HepG2 (cell line): ENCODE results near the gene SERTAD1. TPM values are rescaled to one million over a fixed set of nuclear protein-coding genes. Genes with fewer than 3 reads are reported as not detected.
A peak's percentile ranks its signal among the peaks of the same experiment; 100 is the strongest.

Experiments used
- AHDC1 ChIP-seq: sonication (generic); formaldehyde crosslinking; IDR thresholded peaks from 2 replicates; pipeline ENCODE4 v1.5.1; 2020; ENCODE audit warnings: mild to moderate bottlenecking, missing genetic modification reagents, borderline replicate concordance
- ATF6 ChIP-seq: sonication (generic); formaldehyde crosslinking; conservative IDR thresholded peaks from 2 replicates; pipeline ENCODE4 v1.4.0; 2020; ENCODE audit warnings: missing genetic modification reagents
- HIVEP1 ChIP-seq: sonication (generic); formaldehyde crosslinking; IDR thresholded peaks from 2 replicates; pipeline ENCODE4 v1.4.0; 2020; ENCODE audit warnings: mild to moderate bottlenecking, missing genetic modification reagents
- KMT2A ChIP-seq: sonication (generic); formaldehyde crosslinking; IDR thresholded peaks from 2 replicates; pipeline ENCODE4 v1.4.0; 2020; ENCODE audit warnings: missing genetic modification reagents
- MED8 ChIP-seq: sonication (generic); formaldehyde crosslinking; IDR thresholded peaks from 2 replicates; pipeline ENCODE4 v1.8.1; 2023; ENCODE audit warnings: mild to moderate bottlenecking, missing genetic modification reagents; ENCODE audit not compliant: insufficient replicate concordance
- MTERF4 ChIP-seq: sonication (generic); formaldehyde crosslinking; IDR thresholded peaks from 2 replicates; pipeline ENCODE4 v1.8.0; 2023; ENCODE audit warnings: mild to moderate bottlenecking, missing genetic modification reagents
- NFKB2 ChIP-seq: sonication (generic); formaldehyde crosslinking; IDR thresholded peaks from 2 replicates; pipeline ENCODE4 v1.4.0; 2020; ENCODE audit warnings: missing genetic modification reagents, borderline replicate concordance
- PRDM10 ChIP-seq: sonication (generic); formaldehyde crosslinking; IDR thresholded peaks from 2 replicates; pipeline ENCODE4 v1.4.0; 2020; ENCODE audit warnings: low read depth, missing genetic modification reagents
- TP53 ChIP-seq: sonication (generic); formaldehyde crosslinking; conservative IDR thresholded peaks from 2 replicates; pipeline ENCODE4 v1.4.0; 2020; ENCODE audit warnings: missing genetic modification reagents
- ZEB1 ChIP-seq: IDR thresholded peaks from 2 replicates; pipeline ENCODE4 v1.6.1; 2012; ENCODE audit warnings: mild to moderate bottlenecking, low read depth, inconsistent platforms; ENCODE audit not compliant: insufficient replicate concordance
- ZFY ChIP-seq: sonication (generic); formaldehyde crosslinking; IDR thresholded peaks from 2 replicates; pipeline ENCODE4 v1.4.0; 2020; ENCODE audit warnings: missing genetic modification reagents
- ZKSCAN1 ChIP-seq: fragments of 150-350 bp; IDR thresholded peaks from 2 replicates; pipeline ENCODE4 v1.6.1; 2014; ENCODE audit warnings: low read length
- ZNF10 ChIP-seq: sonication (generic); formaldehyde crosslinking; IDR thresholded peaks from 2 replicates; pipeline ENCODE4 v1.4.0; 2020; ENCODE audit warnings: mild to moderate bottlenecking, low read depth, missing genetic modification reagents, borderline replicate concordance
- ZNF136 ChIP-seq: sonication (generic); formaldehyde crosslinking; IDR thresholded peaks from 2 replicates; pipeline ENCODE4 v1.8.1; 2022; ENCODE audit warnings: low read depth, mild to moderate bottlenecking, moderate library complexity, missing genetic modification reagents
- ZNF563 ChIP-seq: sonication (generic); formaldehyde crosslinking; IDR thresholded peaks from 2 replicates; pipeline ENCODE4 v1.8.0; 2022; ENCODE audit warnings: mild to moderate bottlenecking, moderate library complexity, missing genetic modification reagents
- ZNF878 ChIP-seq: sonication (generic); formaldehyde crosslinking; IDR thresholded peaks from 2 replicates; pipeline ENCODE4 v1.8.1; 2023; ENCODE audit warnings: mild to moderate bottlenecking, missing genetic modification reagents, moderate library complexity
- polyA plus RNA-seq, 8 experiments: library from polyadenylated mRNA; depleted of rRNA in 3 of 8; stranded (reverse) in 7 of 8; unstranded in 1 of 8; fragments of >200 nt; fragmentation: Illumina TruSeq in 4 of 8; extraction: Trizol in 4 of 8; gene quantifications; 2 replicates each; pipeline versions ENCODE4 v1.2.1 to v1.2.3, GENCODE V29; 2011 to 2016; ENCODE audit warnings: low read depth in 4 of 8, missing spikeins in 1 of 8, mixed read lengths in 1 of 8; ENCODE audit not compliant: insufficient read depth in 1 of 8
- total RNA-seq, 5 experiments: library from RNA; depleted of rRNA; stranded (reverse); fragments of >200 nt; fragmentation: Illumina TruSeq; extraction: Trizol; gene quantifications; 2 replicates each; pipeline ENCODE4 v1.2.3, GENCODE V29; 2016; ENCODE audit warnings: low read depth in 1 of 5

The SERTAD1 gene
- total and polyA plus RNA-seq, 2 of the 13 experiments (the other 11 are each of a cell fraction or from before 2014, with no cell fraction given), result 4.3 to 4.5 TPM

- 0 out of 2 replicates have a peak, but pooled peaks have one; percentile 15 for TF ChIP-seq MTERF4 (CRISPR knock-in tag)
- TF ChIP-seq NFKB2 (CRISPR knock-in tag), result peak; percentile 78; the same call in 1 of the 2 replicates
- no peak for TF ChIP-seq MED8 (CRISPR knock-in tag)
- peak; percentile 51; the same call in 1 of the 2 replicates for TF ChIP-seq PRDM10 (CRISPR knock-in tag)
- TF ChIP-seq ZNF10, result no peak
- TF ChIP-seq TP53 (CRISPR knock-in tag), result no peak
- peak; percentile 70 for TF ChIP-seq ZFY (CRISPR knock-in tag)
- TF ChIP-seq ZNF563 (CRISPR knock-in tag), result no peak
- 0 out of 2 replicates have a peak, but pooled peaks have one; percentile 43 for TF ChIP-seq HIVEP1 (CRISPR knock-in tag)
- no peak for TF ChIP-seq ZNF136 (CRISPR knock-in tag)
- TF ChIP-seq ZNF878, result no peak
- TF ChIP-seq KMT2A, result no peak
- no peak for TF ChIP-seq ZEB1
- TF ChIP-seq ZKSCAN1, result no peak
- no peak for TF ChIP-seq ATF6 (CRISPR knock-in tag)
- no peak for TF ChIP-seq AHDC1 (CRISPR knock-in tag)
These were observed 17.6 kb upstream of the SERTAD1 start (continued) for GRCh38 chr19:40443131-40443999.
